ENCODE results near the gene RAI1.

RAI1 gene

GRCh38 chr17:17700251-17700969 is 19.2 kb downstream of the RAI1 start:
- DNase-seq (ENCODE audit: low spot score): no peak

DNA sequence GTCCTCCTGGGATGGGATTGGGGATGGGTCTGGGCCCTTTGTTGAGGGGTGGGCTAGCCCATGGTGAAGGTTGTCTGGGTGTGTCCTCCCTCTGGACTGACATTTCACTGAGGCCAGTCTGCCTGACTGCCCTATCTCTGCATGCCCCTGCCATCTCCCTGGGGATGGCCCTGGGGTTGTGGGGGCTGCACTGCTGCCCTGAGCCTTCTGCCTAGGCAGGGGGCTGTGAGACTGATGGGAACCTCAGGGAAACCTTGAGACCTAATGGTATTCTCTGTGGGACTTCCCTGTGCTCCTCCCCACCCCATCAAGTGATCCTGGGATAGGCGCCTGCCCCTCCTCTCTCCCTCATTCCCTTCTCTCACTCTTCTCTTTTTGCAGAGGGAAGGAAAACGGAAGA is 19.9 kb downstream of the RAI1 start:
- DNase-seq (ENCODE audit: low spot score): no peak

DNA sequence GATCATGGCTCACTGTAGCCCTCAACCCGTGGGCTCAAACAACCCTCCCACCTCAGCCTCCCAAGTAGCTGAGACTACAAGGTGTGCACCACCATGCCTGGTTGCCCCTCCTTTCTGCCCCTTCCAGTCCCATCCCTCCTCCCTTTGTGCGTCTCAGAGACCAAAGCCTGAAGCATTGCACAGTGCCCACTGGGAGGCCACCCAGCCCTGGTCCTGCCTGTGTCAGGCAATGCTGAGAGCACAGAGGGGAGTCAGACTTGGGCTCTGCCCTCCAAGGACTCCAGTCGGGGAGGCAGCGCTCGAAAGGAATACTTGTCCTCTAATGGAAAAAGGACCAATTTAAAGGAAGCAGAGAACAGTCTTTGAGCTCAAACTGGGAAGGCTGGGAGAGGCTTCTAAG is 20.4 kb downstream of the RAI1 start:
- DNase-seq (ENCODE audit: low spot score): no peak

- no peak for DNase-seq (ENCODE audit: low spot score)
Observed at GRCh38 chr17:17702449-17703139, 21.3 kb downstream of the RAI1 start.

DNA sequence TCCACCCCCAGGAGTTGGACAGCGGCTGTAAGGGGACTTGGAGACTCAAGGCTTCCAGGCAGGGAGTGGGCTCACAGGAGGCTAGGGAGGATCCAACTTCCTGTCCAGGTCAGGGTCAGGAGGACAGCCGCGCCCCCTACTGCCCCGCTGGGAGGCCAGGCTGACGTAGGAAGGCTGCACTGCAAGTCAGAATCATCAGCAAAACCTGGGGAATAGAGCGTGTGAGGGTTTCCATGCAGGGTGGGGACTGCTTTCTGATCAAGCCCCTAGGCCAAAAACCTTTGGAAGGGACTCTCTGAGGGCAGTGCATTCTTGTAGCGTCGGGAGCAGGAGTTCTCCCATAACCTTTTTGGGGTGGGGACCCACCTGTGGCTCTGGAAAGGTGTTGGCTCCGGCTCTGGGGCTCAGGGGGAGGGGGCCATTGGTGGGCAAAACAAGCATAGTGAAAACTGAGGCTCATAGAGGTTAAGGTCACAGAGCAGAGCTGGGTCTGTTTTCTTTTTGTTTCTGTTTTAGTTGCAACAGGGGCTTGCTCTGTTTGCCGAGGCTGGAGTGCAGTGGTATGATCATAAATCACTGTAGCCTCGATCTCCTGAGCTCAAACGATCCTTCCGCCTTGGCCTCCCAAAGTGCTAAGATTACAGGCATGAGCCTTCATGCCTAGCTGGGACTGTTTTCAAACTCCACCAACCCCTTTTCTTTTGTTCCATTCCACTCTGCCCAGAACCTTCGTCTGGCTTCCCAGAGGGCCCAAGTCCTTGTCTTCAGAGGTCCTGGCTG is 22.1 kb downstream of the RAI1 start:
- peak; percentile 80 for DNase-seq (ENCODE audit: low spot score)

DNA sequence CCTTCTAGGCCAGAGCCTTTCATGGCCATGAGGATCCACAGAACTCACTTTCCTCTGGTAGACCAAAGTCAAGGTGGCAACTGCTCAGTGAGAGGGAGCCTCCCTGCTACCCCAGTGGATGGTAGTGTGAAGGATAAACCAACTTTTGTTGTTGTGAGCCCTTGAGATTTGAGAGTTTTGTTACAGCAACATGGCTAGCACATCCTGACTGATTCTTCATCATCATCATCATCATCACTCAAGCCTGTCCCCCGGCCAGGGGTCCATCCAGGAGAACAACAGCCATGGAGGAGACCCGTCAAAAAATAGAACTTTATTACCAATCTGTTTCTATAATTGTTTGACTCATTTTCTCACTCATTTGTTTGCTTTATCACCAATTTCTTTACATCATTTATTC is 23.7 kb downstream of the RAI1 start:
- DNase-seq (ENCODE audit: low spot score): no peak

DNA sequence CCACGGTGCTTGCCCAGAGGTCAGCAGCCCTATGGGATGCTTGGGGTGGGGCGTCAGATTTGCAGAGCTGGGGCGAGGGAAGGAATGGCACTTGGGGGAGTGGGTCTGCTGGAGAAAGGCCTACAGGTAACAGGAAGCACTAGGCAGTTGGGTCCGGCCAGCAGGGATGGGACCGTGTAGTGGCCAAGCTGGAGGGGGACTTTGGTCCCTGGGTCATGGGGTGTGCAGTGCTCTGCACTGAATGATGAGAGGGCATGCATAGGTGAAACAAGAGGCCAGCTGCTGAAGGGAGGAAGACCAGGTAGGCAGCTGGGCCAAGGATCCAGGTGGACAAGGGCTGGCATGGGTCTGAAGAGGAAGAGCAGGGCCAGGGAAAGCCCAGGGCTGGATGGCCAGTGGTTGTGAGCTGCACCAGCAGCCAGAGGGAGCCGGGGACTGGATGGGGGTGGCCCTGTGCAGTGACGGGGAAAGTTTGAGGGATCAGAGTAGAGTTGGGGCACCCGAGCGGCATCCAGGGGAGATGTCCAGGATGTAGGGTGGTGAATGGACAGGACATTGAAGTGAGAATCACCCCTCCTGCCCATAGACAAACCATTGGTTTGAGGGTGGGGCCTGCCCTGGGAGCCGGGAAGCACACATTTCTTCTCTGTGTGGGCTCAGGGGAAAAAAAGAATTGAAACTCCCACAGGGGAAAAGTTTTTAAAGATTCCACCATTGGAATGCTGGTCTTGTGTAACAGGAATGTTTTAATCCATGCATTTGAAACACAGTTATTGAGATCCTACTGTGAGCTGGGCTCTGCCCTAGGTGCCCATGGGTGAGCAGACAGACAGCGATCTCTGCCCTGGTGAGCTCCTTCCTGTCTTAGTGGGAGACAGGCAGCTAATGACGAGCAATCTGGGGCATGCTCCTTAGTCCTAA is 25.1 kb downstream of the RAI1 start:
- DNase-seq (ENCODE audit: low spot score): no peak

DNA sequence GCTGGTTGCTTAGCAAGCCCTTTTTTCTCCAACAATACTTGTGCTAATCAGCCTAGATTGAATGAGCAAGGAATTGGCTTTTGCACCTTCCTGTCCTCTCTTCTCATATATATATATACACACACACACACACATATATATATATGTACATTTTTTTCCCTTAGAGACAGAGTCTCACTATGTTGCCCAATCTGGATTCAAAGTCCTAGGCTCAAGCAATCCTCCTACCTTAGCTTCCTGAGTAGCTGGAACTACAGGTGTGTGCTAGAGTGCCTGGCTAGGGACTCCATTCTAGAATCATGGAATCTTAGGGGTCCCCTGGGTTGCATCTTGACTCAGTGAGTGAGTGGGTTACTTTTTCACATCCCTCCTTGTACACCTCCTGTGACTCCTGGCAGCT is 27.0 kb downstream of the RAI1 start:
- no peak for DNase-seq (ENCODE audit: low spot score)

GRCh38 chr17:17708816-17709215 is 27.6 kb downstream of the RAI1 start:
- no peak for DNase-seq (ENCODE audit: low spot score)

- DNase-seq (ENCODE audit: low spot score): no peak
Observed at GRCh38 chr17:17709815-17710321, 28.6 kb downstream of the RAI1 start.

DNA sequence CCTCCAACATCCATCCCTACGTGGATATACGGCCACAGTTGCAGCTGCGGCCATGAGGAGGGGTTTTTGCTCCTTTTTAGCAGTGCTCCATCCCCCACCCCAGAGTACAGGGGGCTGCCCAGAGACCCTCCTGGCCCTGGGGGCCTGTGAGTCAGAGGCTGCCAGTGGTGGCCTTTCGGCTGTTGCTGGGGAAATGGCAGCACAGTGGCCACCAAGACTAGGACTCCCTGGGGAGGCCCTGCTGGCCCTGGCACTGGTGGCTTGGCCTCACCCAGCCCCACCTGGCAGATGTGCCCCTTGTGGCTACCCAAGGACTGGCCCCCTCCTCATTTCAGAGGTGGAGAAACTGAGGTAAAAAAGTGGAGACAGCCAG is 29.1 kb downstream of the RAI1 start:
- no peak for DNase-seq (ENCODE audit: low spot score)

DNA sequence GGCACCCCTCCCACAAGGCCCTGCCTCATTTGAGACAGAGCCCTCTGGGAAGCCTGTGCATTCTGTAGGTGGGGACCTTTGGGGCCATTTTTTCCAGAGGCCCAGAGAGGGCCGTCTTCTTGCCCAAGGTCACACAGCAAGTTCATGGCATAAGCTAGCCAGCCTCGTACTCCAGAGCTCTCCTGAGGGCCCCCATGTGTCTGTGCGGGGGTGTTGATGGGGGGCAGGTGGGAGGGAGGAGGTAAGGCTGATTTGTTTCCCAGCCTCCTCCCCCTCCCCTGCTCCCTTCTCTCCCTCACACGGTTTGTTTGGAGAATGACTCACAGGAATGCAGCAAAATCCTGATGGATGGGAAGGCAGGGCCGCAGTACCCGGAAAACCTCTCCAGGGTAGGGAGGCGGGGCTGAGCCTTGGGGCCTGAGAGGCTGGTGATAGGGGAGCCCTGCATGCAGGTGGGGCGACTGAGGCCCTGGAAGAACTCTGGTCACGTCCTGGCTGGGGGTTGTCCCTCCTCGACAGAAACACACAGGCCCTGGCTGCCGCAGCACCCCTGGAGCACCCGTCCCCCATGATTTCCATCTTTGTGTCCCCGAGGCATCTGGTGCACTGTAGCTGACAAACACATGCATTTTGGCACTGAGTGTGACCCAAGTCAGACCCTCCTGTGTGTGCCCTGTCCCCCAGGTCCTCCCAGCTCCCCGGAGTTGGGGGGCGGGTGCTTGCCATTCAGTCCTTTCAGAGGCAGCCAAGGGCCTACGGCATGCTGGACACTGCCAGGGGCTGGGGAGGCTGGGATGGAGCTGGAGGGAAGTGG is 29.7 kb downstream of the RAI1 start:
- no peak for DNase-seq (ENCODE audit: low spot score)

GRCh38 chr17:17711641-17712162 is 30.4 kb downstream of the RAI1 start:
- no peak for DNase-seq (ENCODE audit: low spot score)

GRCh38 chr17:17712268-17712924 is 31.1 kb downstream of the RAI1 start:
- no peak for DNase-seq (ENCODE audit: low spot score)

DNA sequence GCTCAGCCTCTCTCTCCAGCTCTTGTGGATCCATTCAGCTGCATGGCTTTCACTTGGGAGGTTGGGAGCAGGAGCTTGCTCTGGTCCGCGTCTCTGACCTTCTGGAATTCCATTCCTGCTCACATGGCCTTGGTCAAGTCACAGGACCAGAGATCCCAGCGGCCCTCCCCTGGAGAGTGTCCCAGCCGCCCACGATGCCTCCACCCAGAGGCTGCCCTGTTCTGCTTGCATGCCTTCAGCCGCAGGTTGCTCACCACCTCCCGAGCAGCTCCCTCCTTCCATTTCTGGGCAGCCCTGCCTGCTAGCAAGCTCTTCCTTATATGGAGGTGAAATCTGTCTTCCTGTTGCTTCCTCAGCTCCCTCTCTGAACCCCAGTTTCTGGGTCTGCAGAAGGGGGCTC is 32.6 kb downstream of the RAI1 start:
- no peak for DNase-seq (ENCODE audit: low spot score)

DNA sequence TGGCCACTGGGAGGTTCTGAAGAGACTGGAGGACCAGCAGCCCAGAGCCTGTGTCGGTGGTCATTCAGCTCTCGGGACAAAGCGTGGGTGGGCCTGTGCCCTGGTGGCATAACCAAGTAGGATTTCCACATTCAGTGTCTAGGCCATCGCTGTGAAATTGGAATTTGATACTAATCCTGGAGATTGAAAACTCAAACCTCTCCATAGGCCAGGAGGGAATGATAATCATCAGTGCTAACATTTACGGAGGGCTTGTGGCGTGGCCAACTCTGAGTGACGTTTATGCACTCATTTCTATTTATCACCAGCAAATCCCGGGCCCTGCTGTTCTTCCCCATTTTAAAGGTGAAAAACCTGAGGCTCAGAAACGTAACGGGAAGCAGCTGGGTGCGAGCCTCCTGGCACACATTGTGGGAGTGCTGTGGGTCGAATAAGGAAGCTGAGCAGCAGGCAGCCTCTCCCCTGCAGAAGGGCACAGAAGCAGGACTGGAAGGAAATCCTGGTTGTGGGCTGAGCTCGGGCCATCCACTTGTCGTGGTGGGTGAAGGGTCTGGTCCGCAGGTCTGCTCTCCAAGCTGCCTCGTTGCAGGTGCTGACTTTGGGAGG is 33.1 kb downstream of the RAI1 start:
- no peak for DNase-seq (ENCODE audit: low spot score)

DNA sequence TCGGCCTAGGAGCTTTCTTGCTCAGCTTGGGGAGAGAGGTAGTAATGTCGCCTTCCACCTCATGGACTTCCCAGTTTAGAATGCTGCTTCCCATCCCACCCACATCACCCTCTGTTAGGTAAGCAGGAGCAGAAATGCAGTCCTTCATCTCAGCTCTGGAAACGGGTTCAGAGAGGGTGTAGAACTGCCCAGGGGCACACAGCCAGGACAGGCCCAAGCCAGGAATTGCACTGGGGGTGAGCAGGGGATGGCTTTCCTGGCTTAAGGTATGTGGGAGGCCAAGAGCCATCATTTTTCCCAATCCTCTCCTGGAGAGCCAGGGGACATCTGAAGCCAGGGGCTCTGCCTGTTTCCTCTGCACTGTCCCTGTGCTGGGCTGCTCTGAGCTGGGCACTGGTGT is 33.6 kb downstream of the RAI1 start:
- no peak for DNase-seq (ENCODE audit: low spot score)

DNA sequence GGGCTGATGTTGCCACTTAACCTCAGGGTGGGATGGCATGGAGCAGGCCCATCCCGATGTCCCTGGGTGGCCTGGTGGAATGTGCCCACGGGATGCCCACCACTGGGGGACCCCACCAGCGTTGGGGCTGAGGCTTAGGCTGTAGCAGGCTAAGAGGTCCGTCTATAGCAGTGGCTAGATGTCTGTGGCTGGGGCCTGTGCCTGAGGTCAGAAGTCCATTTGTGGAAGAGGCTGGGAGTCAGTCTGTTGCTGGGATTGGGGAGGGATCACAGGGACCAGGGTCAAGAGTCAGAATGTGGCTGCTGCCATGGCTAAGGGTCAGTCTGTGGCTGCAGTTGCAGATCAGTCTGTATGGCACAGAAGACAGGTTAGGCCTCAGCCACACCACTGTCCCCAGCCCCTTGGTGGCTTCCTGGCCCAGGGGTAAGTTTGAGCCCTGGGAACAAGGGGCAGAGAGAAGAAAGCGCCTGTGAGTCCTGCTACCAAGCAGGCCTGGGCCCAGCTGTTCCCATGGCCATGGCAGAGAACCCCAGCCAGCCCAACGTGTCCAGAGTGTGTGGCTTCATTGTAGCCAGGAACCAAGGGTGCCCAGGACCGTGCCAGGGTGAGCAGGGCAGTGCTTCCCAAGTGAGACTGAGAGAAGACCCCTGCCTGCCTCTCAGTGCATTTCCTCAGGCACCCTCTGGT is 35.7 kb downstream of the RAI1 start:
- DNase-seq (ENCODE audit: low spot score): no peak

DNA sequence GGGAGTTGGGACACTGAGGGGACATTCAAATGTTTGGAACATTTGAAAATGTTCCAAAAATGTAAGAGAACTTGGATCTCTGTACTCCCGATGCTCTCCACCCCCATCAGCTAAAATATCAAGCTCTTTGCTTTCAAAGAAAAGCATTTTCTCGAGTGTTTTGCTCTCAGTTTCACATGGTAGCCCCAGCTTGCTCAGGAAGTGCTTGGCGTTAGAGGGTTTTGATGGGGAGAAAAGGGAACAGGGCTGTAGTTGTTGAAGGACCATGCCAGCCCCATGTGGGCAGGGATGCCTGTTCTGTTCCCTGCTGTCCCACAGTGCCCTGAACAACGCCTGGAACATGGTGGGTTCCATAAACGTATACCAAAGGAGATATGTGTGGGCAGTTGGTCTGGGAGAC is 37.0 kb downstream of the RAI1 start:
- no peak for DNase-seq (ENCODE audit: low spot score)

All from left forelimb (tissue), 1 donor.